Heart left ventricle (tissue), 13 donors: ENCODE results near the gene SCP2.

ENCODE experiments used
- CTCF ChIP-seq, 12 donors: fragments of 200-600 bp; sonication (generic) in 4 of 12; IDR thresholded peaks; one replicate each; pipeline versions ENCODE4 v1.5.0 to v1.8.0; 2018 to 2022; ENCODE audit warnings: antibody characterized with exemption in 12 of 12, mild to moderate bottlenecking in 5 of 12
- POLR2A ChIP-seq, 2 donors: fragments of 450-650 bp; IDR thresholded peaks; one replicate each; pipeline ENCODE4 v1.6.1; 2017; ENCODE audit warnings: antibody characterized with exemption in 2 of 2, mild to moderate bottlenecking in 2 of 2, moderate library complexity in 2 of 2
- donor health status: ischemic (EF 13 %, LVEDD 7.1; RV severe dilation, severe dysfunction).
- donor health status: DM: no; HTN: yes; CAD: no.
- donor health status: DM: no; HTN: no; CAD: no.
- donor health status: ischemic (EF 25% LVEDD 6.9; RV normal size, moderate dysfunction).
- donor health status: ischemic (EF 25% LVEDD 5.7; RV mildly dilated, moderate dysfunction).
- donor health status: ischemic (EF 35%, LVEDD 5.7; RV mildly dilated, moderate dysfunction).
- donor health status: nonischemic (EF 11% LVEDD 7.7; RV severe dilation, severe dysfunction).
- donor health status: DM: yes; HTN: yes; CAD: no.
- donor health status: PGD.
- donor health status: ischemic (EF 29% LVEDD 5.4; RV normal size, mild dysfunction).
- donor health status: nonischemic (EF 23%, LVEDD 6.1; RV moderate dilation, normal function).

- TF ChIP-seq CTCF (IDR thresholded peaks at IDR 0.05) (no peak), POLR2A (IDR thresholded peaks at IDR 0.05) (no peak)
These were observed 67.6 kb downstream of the SCP2 start for GRCh38 chr1:52994656-52995055.
